HG02759 (cell line): Measurements from ENCODE around the gene MLEC.

Experiments
- ATAC-seq: cut with Tn5 transposase; IDR thresholded peaks from one replicate; pipeline ENCODE4 v1.9.1; 2021; ENCODE audit warnings: mild to moderate bottlenecking, moderate library complexity; ENCODE audit not compliant: unreplicated experiment

The MLEC gene

DNA sequence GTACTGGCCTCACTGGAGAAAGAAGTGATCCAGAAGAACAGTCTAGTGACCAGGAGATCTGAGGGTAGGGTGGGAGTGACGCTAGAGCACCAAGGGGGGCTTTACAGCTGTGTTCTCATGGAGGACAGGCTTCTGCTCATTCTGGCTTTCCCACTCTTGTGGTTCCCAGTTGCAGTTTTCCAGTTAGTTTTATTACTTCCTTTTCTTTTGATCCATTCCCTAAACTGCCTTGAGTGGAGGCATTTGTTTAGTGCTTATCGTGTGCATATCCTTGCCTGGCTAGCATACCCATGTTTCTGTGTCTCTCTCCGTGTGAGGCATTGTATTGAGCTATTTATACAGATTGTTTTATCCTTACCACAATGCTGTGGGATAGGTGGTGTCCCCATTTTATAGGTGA lies 4.0 kb downstream of the MLEC start:
- ATAC-seq: no peak

DNA sequence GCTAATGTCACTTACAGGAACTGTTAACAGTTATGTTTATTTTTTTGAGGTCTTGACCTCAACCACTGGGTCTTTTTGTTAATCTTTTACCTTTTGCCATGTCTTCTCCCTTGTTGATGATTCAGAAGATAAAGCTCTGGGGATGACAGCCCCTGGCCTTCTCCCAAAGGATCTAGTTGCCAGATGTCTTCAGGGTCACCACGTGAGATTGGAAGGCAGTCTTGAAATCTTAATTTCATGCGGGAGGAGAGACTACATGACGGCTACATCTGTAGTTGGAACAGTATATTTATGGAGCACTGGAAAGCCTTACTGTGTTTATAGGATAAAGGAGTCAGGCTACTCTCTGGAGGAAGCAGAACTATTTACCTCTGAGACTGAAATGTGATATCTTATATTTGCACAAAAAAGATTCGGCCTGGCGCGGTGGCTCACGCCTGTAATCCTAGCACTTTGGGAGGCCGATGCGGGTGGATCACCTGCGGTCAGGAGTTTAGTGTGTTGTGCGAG lies 5.6 kb downstream of the MLEC start:
- no peak for ATAC-seq

DNA sequence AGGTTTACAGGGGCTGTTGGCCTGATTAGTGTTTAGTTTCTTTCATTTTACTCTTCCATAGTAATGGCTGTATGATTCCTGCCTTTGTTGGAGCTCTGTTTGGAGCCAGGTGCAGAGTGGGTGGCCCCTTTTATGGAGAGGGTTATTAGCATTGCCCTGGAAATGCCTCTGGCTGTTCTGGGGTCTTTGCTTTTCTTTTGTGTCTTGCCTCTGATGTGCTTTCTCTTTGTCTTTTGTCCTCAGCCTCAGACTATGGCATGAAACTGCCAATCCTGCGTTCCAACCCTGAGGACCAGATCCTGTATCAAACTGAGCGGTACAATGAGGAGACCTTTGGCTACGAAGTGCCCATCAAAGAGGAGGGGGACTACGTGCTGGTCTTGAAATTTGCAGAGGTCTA lies 6.9 kb downstream of the MLEC start:
- ATAC-seq: no peak

DNA sequence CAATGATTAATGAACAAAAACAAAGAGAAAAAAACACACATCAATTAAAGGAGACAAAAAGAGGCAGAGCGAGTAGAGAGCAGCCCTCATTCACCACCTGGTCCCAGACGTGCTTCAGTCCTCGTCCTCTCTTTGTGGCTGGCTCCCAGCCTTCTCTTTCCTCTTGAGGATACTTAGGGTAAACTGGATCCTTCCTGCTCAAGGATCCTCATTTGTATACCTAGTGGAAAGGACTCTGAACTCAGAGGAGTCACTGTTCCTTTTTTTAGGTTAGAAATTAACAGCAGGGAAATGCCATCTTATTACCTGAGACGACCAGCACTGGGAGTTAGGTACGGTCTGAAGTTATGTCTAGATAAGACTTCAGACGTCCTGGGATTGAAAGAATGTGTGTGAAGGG lies 9.7 kb downstream of the MLEC start:
- ATAC-seq: no peak

DNA sequence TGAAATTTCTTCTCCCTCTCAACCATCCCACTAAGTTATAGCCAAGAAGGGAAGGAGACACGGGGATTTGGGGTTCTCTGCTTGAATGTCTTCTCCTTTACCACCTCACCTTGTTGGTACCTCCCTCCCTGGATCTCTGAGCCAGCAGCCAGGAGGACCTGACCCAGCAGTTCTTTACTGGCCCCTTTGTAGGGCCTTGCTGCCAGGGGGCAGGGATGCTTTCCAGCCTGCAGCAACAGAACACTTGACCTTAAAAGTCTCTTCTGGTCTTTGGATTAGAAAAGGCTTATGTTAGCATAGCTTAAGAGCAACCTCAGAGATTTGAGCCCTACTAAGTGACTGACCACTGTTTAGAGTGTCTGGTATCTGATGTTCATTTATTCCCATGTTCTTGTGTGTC lies 10.4 kb downstream of the MLEC start:
- no peak for ATAC-seq

DNA sequence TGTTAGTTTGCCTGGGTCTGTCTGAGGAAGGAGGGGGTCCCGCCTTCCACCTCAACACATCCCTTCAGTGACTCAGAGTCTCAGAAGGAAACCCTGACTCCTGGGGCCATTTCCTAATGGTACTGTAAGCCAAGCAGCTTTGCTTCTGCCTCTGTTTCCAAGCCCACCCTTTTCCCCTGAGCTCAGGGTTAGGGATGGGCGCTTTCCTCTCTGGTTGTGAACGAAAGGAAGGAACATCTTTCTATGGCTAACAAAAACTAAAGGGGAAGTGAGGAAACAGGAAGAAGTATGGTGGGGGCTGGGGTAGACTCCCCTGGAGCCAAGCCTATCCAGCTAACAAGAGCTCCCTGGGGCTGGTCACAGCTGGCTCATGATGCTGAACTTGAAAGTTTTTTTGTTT lies 11.7 kb downstream of the MLEC start:
- ATAC-seq: no peak

DNA sequence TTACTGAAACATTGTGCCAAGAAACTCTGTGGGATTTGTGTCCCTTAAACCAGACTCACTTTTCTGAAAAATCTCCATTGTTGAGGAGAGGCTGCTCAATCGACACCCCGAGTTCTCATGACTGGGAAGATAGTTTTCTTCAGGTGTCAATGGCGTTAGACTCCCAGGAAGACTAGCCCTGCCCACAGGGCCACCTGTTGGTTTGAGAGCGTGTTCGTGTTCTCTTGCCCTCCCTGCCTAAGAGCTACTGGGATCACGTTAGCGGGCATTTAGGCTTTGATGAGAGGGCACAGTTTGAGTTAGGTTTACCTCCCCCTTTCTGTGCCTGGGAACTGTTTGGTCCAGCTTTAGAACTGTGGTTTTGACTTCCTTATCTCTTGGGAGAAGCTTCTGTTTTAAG lies 12.6 kb downstream of the MLEC start:
- ATAC-seq: no peak

DNA sequence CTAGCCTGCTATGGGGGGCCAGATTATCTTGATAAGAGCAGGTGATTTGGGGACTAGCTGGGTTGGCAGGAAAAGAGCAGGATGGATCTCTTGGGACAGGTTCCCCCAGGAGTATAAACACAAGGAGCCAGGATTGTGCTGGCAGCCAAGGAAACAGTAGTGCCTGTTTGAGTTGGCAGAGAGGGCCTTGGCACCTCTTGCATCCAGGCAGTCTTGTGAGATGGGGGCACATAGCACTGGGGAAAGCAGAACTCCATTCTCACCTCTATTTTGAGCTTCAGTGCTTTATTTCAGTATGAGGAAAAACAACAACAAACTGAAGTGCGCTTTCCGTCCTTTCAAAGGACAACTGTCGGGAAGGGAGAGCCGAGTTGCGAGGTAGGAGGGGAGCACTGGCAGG lies 13.9 kb downstream of the MLEC start:
- no peak for ATAC-seq

DNA sequence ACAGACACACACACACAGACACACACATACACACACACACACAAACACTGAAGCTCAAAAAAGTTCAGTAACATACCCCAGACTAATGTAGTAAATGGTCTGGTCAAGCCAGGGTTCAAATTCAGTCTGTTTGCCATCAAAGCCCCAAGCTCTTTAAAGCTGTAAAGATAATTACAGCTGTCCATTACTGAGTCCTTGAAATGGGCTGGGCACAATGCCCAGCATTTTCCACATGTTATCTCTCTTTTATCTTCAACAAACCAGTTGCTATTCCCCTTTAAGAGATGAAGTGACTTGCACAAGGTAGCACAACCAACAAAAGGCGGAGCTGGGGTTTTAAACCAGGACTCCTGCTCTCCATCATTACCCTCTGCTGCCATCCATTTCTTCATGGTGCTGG lies 15.7 kb downstream of the MLEC start:
- no peak for ATAC-seq

DNA sequence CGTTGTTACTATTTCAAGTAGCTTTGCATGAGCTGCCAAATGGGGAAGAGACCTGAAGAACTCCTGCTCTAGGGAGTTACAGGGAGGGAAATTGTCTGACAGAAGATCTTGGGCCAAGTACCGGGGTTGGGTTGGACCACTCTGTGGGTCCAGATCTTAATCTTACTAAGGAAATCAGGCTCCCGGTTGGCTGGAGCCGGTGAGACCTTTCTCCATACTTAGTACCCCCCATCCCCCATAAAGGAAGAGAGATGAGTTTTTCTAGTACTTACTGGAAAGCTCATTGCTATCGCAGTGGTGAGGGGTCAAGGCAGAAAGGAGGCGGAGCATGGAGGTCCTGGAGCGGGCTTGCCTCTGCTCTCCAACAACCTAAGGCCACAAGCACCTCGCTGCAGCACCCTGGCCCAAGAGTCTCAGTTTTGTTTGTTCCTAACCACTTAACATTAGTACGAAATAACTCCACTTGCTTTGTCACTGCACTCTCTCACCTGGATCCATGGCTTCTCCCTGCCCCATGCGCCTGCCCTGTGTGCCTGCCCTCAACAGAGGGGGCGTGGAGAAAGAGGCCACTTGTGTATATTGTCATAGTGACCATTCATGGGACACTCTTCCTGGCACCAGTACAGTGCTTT lies 16.5 kb downstream of the MLEC start:
- no peak for ATAC-seq

DNA sequence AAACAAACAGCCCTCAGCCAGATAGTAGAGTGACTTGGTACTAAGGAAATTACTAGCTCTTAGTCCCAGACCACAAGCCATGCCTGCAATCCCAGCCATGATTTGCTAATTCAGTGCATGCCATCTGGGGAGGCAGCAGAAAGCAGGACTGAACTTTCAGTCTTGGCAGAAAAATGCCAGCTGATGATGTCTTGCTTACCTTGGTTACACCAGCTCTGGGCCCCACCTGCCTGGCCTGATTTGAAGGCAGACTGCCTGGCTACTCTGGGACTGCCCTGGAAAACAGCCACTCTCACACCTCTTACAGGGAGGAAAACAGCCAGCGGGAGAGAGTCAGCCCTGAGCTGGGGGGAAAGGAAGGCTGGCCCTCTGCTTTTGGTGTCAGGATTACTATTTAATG lies 18.7 kb downstream of the MLEC start:
- ATAC-seq: no peak

DNA sequence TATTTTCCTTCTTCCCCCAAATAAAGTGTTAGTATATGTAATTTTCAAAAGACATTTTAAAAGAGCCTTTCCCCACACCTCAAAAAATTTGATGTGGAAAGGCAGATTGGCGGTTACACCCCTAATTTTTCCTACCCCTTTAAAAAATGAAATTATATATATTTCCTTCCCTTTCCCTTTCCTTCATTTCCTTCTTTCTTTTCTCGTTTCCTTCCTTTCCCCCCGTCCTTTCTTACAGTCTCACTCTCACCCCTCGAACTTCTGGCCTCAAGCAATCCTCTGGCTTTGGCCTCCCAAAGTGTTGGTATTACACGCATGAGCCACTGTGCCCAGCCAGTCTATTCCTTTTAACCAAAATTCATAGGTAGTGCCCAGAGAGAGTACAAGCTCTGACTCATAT lies 19.1 kb downstream of the MLEC start:
- ATAC-seq: no peak

DNA sequence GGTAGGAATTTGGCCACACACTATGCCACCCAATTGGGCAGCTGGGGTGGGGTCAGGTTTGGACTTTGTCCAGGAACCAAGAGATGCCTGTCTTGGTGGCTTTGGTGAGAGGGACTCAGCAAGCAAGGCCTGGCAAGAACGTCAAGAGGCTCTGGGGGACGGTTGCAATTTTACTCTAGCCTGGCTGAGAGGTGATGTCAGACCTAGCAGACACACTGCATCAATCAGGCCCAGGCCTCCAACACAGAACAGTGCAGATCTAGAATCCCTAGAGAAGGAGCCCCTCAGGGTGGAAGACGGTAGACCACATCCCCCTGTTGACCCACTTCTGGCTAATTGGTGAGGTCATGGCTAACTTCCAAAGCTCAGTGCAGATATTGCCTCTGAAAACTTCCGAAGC lies 21.7 kb downstream of the MLEC start:
- ATAC-seq: no peak

DNA sequence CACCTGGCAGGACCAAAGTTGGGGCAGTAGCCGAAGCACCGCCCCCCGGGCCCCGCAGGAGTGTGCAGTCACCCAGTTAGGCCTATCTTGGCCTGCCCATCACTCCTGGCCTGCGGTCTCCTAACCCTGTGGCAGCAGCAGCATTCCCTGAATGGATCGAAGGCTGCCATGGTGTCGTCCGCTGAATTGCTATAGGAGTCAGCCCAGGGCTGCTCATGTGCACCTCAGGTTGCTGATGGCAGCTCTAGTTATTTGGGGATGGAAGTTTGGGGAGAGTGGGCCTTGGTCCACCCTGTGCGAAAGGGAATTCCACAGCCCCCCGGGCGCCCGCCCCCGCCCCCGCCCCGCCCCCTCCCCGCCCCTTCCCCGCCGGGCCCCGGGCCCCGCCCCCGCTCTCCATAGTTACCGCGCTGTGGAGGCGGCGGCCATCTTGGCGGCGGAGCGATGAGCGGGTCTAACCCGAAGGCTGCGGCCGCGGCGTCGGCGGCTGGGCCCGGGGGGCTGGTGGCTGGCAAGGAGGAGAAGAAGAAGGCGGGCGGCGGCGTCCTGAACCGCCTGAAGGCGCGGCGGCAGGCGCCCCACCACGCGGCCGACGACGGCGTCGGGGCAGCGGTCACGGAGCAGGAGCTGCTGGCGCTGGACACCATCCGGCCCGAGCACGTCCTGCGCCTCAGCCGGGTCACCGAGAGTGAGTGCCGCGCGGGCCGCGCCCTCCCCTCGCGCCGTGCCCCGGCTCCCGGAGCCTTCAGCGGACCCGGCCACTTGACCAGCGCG lies 23.3 kb downstream of the MLEC start, which contains the start of gene UNC119B:
Gene UNC119B, plus strand, starts transcription at position 428 of the 774 bp plus-strand sequence. Its CDS starts 17 bp downstream, at position 445.
- peak; percentile 80 for ATAC-seq

DNA sequence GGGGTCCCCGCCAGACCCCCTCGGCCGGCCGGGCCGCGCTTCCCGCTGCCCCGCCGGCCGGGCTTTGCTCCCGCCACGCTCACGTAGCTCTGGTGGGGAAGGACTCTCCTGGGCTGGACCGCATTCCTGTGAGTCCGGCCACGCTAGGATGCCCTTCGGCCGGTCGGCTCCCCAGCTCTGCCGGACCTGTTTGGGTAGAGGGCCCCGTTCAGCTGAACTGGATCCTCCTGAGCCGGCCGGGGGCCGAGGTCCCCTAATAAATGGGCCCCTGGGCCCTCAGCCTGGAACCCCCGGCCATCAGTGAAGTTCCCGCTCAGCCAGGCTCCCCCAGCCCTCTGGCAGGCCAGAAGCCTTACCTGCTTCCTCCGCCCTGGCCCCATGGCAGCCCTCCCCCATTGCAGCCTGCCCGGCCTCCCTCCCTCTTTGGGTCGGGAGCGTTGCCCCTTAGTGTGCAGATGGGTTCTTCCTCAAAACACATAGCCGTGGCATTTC lies 23.9 kb downstream of the MLEC start:
- peak; percentile 28 for ATAC-seq

DNA sequence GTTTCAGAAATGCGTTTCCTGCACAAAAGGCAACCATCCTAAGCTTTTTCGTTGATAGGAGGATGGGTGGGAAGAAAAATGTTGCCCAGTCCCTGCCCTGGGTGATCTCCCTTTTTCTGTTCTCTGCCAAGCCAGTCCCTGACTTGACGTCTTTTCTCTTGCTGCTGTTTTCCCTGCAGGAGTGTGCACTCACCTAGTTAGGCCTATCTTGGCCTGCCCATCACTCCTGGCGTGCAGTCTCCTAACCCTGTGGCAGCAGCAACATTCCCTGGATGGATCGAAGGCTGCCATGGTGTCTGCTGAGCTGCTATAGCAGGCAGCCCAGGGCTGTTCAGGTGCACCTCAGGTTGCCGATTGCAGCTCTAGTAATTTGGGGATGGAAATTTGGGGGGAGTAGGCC lies 24.5 kb downstream of the MLEC start:
- ATAC-seq: no peak

DNA sequence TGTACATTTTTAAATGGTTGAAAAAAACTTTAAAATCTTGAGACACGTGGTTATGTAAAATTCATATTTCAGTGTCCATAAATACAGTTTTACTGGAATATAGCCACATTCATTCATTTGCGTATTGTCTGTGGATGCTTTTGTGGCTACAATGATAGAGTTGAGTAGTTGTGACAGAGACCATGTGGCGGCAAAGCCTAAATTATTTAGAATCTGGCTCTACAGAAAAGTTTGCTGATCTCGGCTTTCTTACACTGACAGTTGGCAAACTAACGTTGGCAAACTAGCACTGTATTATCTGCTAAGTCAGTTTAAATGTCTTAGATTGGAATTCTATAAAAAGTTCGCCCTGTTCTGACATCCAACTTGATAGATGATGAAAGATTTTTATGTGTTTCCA lies 25.7 kb downstream of the MLEC start:
- ATAC-seq: no peak

DNA sequence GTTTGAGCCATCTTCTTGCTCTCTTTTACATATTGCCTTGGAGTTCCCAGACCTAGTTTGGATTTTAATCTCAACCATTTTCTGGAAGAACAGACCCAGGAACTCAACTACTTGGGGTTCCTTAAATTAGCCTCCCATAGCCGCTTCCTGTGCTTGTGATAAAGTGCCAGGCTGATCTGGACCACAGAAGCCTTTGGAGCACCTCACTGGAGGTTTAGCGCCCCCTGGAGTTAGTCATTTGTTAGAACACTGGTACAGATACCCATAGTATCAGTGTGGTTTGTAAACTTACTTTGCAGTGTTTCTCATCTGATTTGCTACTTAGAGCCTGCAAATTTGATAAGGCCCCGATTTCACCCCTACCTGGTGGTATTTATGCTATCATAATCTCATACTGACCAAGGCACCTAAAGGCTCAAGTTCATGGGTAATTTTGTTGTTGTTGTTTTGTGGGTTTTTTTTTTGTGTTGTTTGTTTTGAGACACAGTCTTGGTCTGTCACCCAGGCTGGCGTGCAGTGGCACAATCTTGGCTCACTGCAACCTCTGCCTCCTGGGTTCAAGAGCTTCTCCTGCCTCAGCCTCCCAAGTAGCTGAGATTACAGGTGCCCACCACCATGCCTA lies 27.0 kb downstream of the MLEC start:
- ATAC-seq: no peak

DNA sequence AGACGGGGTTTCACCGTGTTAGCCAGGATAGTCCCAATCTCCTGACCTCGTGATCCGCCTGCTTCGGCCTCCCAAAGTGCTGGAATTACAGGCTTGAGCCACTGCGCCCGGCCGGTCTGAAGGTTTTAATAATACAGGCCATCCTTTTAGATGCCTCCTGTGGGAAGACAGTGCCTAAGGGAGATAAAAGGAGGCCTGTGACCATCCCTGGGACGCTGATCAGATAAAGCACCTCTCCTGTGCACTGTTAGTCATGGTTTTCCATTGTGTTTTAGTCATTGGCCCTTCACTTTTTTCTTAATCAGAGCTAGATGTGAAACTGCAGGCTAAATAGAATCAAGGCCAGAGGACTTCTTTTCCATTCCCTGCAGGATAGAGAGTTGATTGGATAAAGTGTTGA lies 31.1 kb downstream of the MLEC start:
- ATAC-seq: no peak

DNA sequence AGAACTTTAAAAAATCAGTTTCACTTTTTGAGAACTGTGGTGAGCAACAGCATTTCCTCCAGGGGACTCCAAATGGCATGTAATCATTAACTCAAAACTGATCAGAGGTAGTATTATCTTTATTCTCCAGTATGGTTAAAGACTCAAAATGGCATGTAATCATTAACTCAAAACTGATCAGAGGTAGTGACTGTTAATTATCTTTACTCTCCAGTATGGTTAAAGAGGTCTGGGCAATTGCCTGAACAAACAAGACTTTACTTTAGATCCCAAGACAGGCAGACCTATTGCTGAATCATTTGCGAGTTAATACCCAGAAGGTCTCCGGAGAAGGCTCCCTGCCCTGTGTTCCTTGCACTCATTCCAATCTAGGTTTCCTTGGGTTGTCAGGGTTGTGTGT lies 32.1 kb downstream of the MLEC start:
- ATAC-seq: no peak

DNA sequence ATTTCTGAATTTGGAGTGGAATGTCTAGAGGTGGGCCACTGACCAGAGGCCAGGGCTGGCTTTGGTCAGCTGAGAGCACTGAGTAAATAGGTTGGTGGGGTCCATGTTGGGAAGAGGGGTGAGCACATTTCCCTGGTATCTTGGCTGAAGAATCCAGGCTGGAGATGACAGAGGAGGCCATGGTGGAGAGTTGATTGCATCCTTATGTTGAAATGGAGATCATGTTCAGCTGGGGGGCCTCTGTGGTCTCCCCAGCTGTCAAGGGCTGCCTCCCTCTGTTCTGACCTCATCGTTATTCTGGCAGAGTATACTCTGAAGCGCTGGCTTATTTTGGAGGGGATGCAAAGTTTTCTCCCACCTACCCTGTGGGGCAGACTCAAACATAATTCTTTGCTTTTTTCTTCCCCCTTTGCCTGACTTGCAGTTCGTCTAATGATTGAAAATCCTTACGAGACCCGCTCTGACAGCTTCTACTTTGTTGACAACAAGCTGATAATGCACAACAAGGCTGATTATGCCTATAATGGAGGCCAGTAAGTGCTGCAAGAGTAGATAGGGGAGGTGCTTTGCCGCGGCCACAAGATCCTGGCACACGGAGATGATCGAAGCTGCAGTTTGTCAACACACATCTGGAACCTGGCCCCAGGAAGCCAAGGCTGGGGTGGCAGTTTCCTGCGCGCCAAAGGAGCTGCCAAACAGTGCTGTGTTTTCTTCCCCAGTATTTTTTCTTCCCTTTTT lies 32.7 kb downstream of the MLEC start:
- no peak for ATAC-seq
